ENCODE measurements around the gene ANKRD6. TPM values are rescaled to one million over a fixed set of nuclear protein-coding genes. Genes with fewer than 3 reads are reported as not detected.

ANKRD6 gene
- total RNA-seq, 1 donor from 2014 or later, result 5.5 TPM

DNA sequence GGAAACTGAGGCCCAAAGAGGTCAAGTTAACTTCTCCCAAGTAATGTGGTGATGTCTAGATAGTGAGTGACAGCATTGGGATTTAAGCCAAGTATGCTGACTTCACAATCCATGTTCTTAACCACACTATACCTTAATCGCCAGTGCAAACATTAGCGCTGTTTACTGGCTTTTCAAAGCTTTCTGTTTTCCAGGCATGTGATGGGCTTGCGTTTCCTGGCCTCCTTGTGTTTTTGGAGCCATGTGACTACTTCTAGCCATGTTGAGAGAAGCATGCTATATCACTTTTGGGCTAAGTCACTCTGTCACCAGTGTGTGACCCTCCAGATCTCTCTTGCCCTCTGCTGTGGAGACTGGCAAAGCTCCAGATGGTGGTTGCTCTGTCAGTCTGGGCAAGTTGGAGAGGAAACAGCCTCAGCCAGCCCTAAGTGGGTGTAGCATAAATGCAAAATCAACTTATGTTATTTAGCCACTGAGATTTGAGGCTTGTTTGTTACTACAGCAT is 76.9 kb downstream of the ANKRD6 start:
- H3K4me3 Mint-ChIP-seq (ENCODE audit: unreplicated experiment), result no peak overlapping the region
- H3K36me3 Mint-ChIP-seq (ENCODE audit: unreplicated experiment), result no peaks in the 10 kb centered on the region
- DNase-seq (ENCODE audit: extremely low spot score, unreplicated experiment), result no peak
- H3K27ac Mint-ChIP-seq (ENCODE audit: unreplicated experiment), result no peak overlapping the region
- H3K4me1 Mint-ChIP-seq (ENCODE audit: unreplicated experiment), result no peaks in the 10 kb centered on the region
- TF ChIP-seq, protein P1, sequence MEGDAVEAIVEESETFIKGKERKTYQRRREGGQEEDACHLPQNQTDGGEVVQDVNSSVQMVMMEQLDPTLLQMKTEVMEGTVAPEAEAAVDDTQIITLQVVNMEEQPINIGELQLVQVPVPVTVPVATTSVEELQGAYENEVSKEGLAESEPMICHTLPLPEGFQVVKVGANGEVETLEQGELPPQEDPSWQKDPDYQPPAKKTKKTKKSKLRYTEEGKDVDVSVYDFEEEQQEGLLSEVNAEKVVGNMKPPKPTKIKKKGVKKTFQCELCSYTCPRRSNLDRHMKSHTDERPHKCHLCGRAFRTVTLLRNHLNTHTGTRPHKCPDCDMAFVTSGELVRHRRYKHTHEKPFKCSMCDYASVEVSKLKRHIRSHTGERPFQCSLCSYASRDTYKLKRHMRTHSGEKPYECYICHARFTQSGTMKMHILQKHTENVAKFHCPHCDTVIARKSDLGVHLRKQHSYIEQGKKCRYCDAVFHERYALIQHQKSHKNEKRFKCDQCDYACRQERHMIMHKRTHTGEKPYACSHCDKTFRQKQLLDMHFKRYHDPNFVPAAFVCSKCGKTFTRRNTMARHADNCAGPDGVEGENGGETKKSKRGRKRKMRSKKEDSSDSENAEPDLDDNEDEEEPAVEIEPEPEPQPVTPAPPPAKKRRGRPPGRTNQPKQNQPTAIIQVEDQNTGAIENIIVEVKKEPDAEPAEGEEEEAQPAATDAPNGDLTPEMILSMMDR (IDR thresholded peaks at IDR 0.05), result no peak
- H3K27me3 Mint-ChIP-seq (ENCODE audit: unreplicated experiment), result no peaks in the 10 kb centered on the region
- no peaks in the 10 kb centered on the region for H3K9me3 Mint-ChIP-seq (ENCODE audit: unreplicated experiment)

DNA sequence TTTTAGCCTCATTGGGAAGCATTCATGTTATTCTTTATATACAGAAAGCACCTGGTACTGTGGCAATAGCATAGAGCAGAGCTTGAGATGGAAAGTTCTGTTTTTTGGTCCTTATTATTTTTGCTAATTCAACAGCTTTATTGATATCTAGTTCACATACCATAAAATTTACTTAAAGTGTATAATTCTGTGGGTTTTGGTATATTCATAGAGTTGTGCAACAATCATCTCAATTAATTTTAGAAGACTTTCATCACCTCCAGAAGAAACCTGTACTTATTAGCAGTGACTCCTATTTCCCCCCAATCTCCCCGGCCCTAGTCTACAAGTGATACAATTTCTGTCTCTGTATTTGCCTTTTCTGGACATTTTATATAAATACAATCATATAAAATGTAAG is 77.4 kb downstream of the ANKRD6 start:
- TF ChIP-seq, protein P1 (IDR thresholded peaks at IDR 0.05), result no peak
- H3K27me3 Mint-ChIP-seq (ENCODE audit: unreplicated experiment), result no peaks in the 10 kb centered on the region
- no peaks in the 10 kb centered on the region for H3K4me1 Mint-ChIP-seq (ENCODE audit: unreplicated experiment)
- H3K36me3 Mint-ChIP-seq (ENCODE audit: unreplicated experiment), result no peaks in the 10 kb centered on the region
- no peaks in the 10 kb centered on the region for H3K9me3 Mint-ChIP-seq (ENCODE audit: unreplicated experiment)
- no peak overlapping the region for H3K4me3 Mint-ChIP-seq (ENCODE audit: unreplicated experiment)
- H3K27ac Mint-ChIP-seq (ENCODE audit: unreplicated experiment), result no peak overlapping the region
- no peak for DNase-seq (ENCODE audit: extremely low spot score, unreplicated experiment)

DNA sequence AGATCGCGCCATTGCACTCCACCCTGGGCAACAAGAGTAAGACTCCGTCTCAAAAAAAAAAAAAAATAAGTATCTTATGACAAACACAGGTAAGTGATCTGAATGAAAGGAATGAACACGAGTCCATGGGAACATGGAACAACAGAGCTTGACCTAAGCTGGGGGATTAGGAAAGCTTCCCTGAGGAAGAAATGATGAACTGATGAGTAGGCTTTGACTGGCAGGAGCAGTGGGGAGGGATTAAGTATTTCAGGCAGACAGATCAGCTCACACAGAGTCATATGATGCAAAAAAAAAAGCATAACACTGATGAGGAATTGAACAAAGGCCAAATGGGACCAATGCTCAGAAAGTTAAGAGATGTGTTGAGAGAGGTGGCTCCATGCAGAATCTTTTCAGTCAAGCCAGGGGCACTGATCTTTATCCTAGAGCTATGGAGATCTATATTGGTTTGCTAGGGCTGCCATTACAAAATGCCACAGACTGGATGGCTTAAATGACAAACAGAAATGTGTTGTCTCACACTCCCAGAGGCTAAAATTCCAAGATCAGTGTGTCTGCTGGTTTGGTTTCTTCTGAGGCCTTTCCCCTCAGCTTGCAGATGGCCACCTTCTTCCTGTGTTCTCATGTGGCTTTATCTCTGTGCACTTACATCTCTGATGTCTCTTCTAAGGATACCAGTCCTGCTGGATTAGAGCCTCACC is 85.6 kb downstream of the ANKRD6 start:
- Mint-ChIP-seq H3K27ac (ENCODE audit: unreplicated experiment) (no peak overlapping the region), H3K9me3 (ENCODE audit: unreplicated experiment) (no peaks in the 10 kb centered on the region), H3K27me3 (ENCODE audit: unreplicated experiment) (no peaks in the 10 kb centered on the region), H3K4me1 (ENCODE audit: unreplicated experiment) (no peaks in the 10 kb centered on the region), H3K36me3 (ENCODE audit: unreplicated experiment) (no peaks in the 10 kb centered on the region), H3K4me3 (ENCODE audit: unreplicated experiment) (no peak overlapping the region)
- DNase-seq (ENCODE audit: extremely low spot score, unreplicated experiment), result no peak
- TF ChIP-seq, protein P1 (IDR thresholded peaks at IDR 0.05), result no peak

DNA sequence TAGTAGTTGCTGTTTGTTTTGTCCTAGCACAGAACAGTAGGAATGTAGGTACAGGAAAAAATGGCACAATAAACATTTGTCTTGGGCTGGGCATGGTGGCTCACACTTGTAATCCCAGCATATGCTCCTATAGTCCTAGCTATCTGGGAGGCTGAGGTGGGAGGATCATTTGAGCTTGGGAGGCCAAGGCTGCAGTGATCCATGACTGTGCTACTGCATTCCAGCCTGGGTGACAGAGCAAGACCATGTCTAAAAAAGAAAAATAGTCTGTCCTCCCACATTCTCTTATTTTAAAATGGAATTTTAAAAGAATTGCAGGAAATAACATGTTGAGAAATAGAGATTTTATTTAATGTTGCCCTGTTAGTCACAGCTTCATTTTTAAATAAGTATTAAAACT is 87.8 kb downstream of the ANKRD6 start:
- Mint-ChIP-seq H3K27me3 (ENCODE audit: unreplicated experiment) (no peaks in the 10 kb centered on the region), H3K36me3 (ENCODE audit: unreplicated experiment) (no peaks in the 10 kb centered on the region), H3K4me3 (ENCODE audit: unreplicated experiment) (no peak overlapping the region)

DNA sequence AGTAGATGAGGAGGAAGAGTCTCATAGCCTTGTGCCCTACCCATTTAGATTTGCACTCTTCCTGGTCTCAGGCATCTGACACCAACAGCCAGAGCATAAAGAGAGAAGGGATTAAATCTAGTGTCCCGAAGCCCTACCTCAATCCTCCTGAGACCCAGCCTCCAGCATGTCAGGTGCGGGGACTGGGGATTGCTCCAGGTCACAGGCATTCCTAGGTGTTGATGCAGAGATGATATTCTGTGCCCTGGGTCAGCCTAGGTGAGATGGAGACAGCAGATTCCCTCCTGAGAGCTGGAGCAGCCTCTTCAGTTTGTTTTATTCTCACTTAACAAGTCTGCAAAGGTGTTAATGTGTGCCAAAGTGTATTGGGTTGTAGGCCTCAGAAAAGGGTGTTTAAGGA is 89.8 kb downstream of the ANKRD6 start:
- Mint-ChIP-seq H3K27me3 (ENCODE audit: unreplicated experiment) (no peaks in the 10 kb centered on the region), H3K36me3 (ENCODE audit: unreplicated experiment) (no peaks in the 10 kb centered on the region)

More for the DNA sequence above, 87.8 kb downstream of the ANKRD6 start:
- no peaks in the 10 kb centered on the region for H3K9me3 Mint-ChIP-seq (ENCODE audit: unreplicated experiment)
- H3K4me1 Mint-ChIP-seq (ENCODE audit: unreplicated experiment), result no peaks in the 10 kb centered on the region
- TF ChIP-seq, protein P1 (IDR thresholded peaks at IDR 0.05), result no peak
- no peak overlapping the region for H3K27ac Mint-ChIP-seq (ENCODE audit: unreplicated experiment)
- DNase-seq (ENCODE audit: extremely low spot score, unreplicated experiment), result no peak

More for the DNA sequence above, 89.8 kb downstream of the ANKRD6 start:
- no peaks in the 10 kb centered on the region for H3K9me3 Mint-ChIP-seq (ENCODE audit: unreplicated experiment)
- H3K4me1 Mint-ChIP-seq (ENCODE audit: unreplicated experiment), result no peaks in the 10 kb centered on the region
- no peak for DNase-seq (ENCODE audit: extremely low spot score, unreplicated experiment)
- H3K4me3 Mint-ChIP-seq (ENCODE audit: unreplicated experiment), result no peak overlapping the region
- TF ChIP-seq, protein P1 (IDR thresholded peaks at IDR 0.05), result no peak
- no peak overlapping the region for H3K27ac Mint-ChIP-seq (ENCODE audit: unreplicated experiment)
